GM23338 (cell line): Measurements from ENCODE around the gene SEMA3E. TPM values are rescaled to one million over a fixed set of nuclear protein-coding genes. Genes with fewer than 3 reads are reported as not detected.

Source experiments
- ATAC-seq: fragments of 200-7000 bp; cut with Tn5 transposase; 3 replicates; pipeline ENCODE4 v1.9.1; 2020
- DNase-seq: peaks from one replicate; pipeline ENCODE4 v3.0.0-alpha.2; 2015; ENCODE audit warnings: low spot score
- H2AFZ ChIP-seq: fragments of 200-600 bp; sonication (generic); 2 replicates; pipeline ENCODE4 v1.8.0; 2016; ENCODE audit warnings: antibody characterized with exemption, mild to moderate bottlenecking, moderate library complexity
- H3F3A ChIP-seq: fragments of 200-600 bp; sonication (generic); replicated peaks from 2 replicates; pipeline ENCODE4 v1.8.0; 2017; ENCODE audit warnings: antibody characterized with exemption, mixed run types, low read depth
- H3K27ac ChIP-seq: fragments of 200-600 bp; sonication (generic); 2 replicates; pipeline ENCODE4 v1.6.1; 2016; ENCODE audit warnings: low read depth
- H3K27me3 ChIP-seq: fragments of 200-600 bp; sonication (generic); 2 replicates; pipeline ENCODE4 v1.8.0; 2016; ENCODE audit warnings: mild to moderate bottlenecking, mixed run types, moderate library complexity; ENCODE audit not compliant: insufficient read depth
- H3K36me3 ChIP-seq: fragments of 200-600 bp; sonication (generic); 2 replicates; pipeline ENCODE4 v1.8.0; 2016; ENCODE audit warnings: mild to moderate bottlenecking; ENCODE audit not compliant: insufficient read depth
- H3K4me1 ChIP-seq: fragments of 200-600 bp; sonication (generic); 2 replicates; pipeline ENCODE4 v1.8.0; 2016; ENCODE audit warnings: mild to moderate bottlenecking, moderate library complexity; ENCODE audit not compliant: insufficient read depth
- H3K4me2 ChIP-seq: fragments of 200-600 bp; sonication (generic); 2 replicates; pipeline ENCODE4 v1.7.1; 2017; ENCODE audit warnings: mixed run types
- H3K4me3 ChIP-seq: fragments of 200-600 bp; sonication (generic); 2 replicates; pipeline ENCODE4 v1.6.1; 2016; ENCODE audit warnings: mixed run types
- H3K79me2 ChIP-seq: fragments of 200-600 bp; sonication (generic); replicated peaks from 2 replicates; pipeline ENCODE4 v1.8.0; 2017; ENCODE audit warnings: mild to moderate bottlenecking; ENCODE audit not compliant: insufficient read depth
- H3K9me2 ChIP-seq: fragments of 200-600 bp; sonication (generic); 2 replicates; pipeline ENCODE4 v1.8.0; 2017; ENCODE audit not compliant: insufficient read depth
- H4K20me1 ChIP-seq: fragments of 200-600 bp; sonication (generic); replicated peaks from 2 replicates; pipeline ENCODE4 v1.8.0; 2017; ENCODE audit warnings: mild to moderate bottlenecking; ENCODE audit not compliant: insufficient read depth
- H3K27ac Mint-ChIP-seq: 2 replicates; pipeline ENCODE4 v1.8.0; 2020; ENCODE audit warnings: inconsistent platforms, mild to moderate bottlenecking, moderate library complexity, mixed read lengths
- H3K27me3 Mint-ChIP-seq: 3 replicates; pipeline ENCODE4 v1.8.0; 2022; ENCODE audit warnings: low read depth, mild to moderate bottlenecking, moderate library complexity, mixed read lengths, inconsistent platforms; ENCODE audit not compliant: insufficient read depth, poor library complexity
- H3K36me3 Mint-ChIP-seq: 3 replicates; pipeline ENCODE4 v1.8.0; 2021; ENCODE audit warnings: low read depth, mild to moderate bottlenecking, inconsistent platforms, moderate library complexity, mixed read lengths
- H3K4me1 Mint-ChIP-seq: 3 replicates; pipeline ENCODE4 v1.8.0; 2020; ENCODE audit warnings: mild to moderate bottlenecking, inconsistent platforms, mixed read lengths
- H3K4me3 Mint-ChIP-seq: 3 replicates; pipeline ENCODE4 v1.8.0; 2021; ENCODE audit warnings: moderate library complexity, mild to moderate bottlenecking, inconsistent platforms, mixed read lengths
- H3K9me3 Mint-ChIP-seq: 3 replicates; pipeline ENCODE4 v1.8.0; 2020; ENCODE audit warnings: moderate library complexity, mild to moderate bottlenecking, inconsistent platforms, mixed read lengths
- CREB1 ChIP-seq: fragments of 250-450 bp; sonication (Bioruptor Pico); IDR thresholded peaks from 2 replicates; pipeline ENCODE4 v1.5.0; 2020; ENCODE audit warnings: low read depth, mild to moderate bottlenecking, moderate library complexity
- CTCF ChIP-seq, 2 experiments: fragments of 200-600 bp in 1 of 2; sonication (generic) in 1 of 2; conservative IDR thresholded peaks; 2 replicates each; pipeline versions ENCODE4 v1.5.1 to v1.6.1; 2016 to 2017; ENCODE audit warnings: antibody characterized with exemption in 2 of 2, low read depth in 2 of 2, mild to moderate bottlenecking in 2 of 2, moderate library complexity in 1 of 2
- EZH2 ChIP-seq: fragments of 200-600 bp; sonication (generic); IDR thresholded peaks from one replicate; pipeline ENCODE4 v1.8.0; 2017; ENCODE audit warnings: antibody characterized with exemption, mild to moderate bottlenecking, low read depth; ENCODE audit not compliant: unreplicated experiment
- NANOG ChIP-seq: IDR thresholded peaks from 2 replicates; pipeline ENCODE4 v1.6.1; 2016; ENCODE audit warnings: antibody characterized with exemption, borderline replicate concordance
- POLR2AphosphoS5 ChIP-seq: IDR thresholded peaks from 2 replicates; pipeline ENCODE4 v1.6.1; 2016; ENCODE audit warnings: antibody characterized with exemption, low read depth
- STAT1 ChIP-seq: IDR thresholded peaks from one replicate; pipeline ENCODE4 v1.6.1; 2016; ENCODE audit warnings: antibody characterized with exemption; ENCODE audit not compliant: unreplicated experiment
- ZNF114 ChIP-seq: fragments of 250-450 bp; sonication (Bioruptor Pico); IDR thresholded peaks from 2 replicates; pipeline ENCODE4 v1.5.0; 2020; ENCODE audit warnings: mild to moderate bottlenecking, moderate library complexity
- ZNF331 ChIP-seq: fragments of 250-450 bp; sonication (Bioruptor Pico); IDR thresholded peaks from 2 replicates; pipeline ENCODE4 v1.5.0; 2020; ENCODE audit warnings: low read depth, mild to moderate bottlenecking, moderate library complexity
- polyA plus RNA-seq: library from polyadenylated mRNA; unstranded; fragments of >200 nt; fragmentation: Nextera tagmentation; extraction: Ambion mirVana; gene quantifications from 2 replicates; pipeline ENCODE4 v1.2.1, GENCODE V29; 2016
- total RNA-seq: library from RNA; depleted of rRNA; stranded (reverse); fragments of >200 nt; shearing (Covaris generic); gene quantifications from 2 replicates; pipeline ENCODE4 v1.2.3, GENCODE V29; 2014
- TF ChIP-seq, protein P1 (sequence below): fragments of 250-450 bp; sonication (Bioruptor Pico); IDR thresholded peaks from 2 replicates; pipeline ENCODE4 v1.5.0; 2020; ENCODE audit warnings: mild to moderate bottlenecking, moderate library complexity
- TF ChIP-seq, protein P2 (sequence below): IDR thresholded peaks from one replicate; pipeline ENCODE4 v1.6.1; 2018; ENCODE audit warnings: antibody characterized with exemption; ENCODE audit not compliant: unreplicated experiment

Gene SEMA3E
- total and polyA plus RNA-seq, 2 experiments from 2014 or later: 5.4 to 15.7 TPM

- Mint-ChIP-seq H3K4me3 (no peak overlapping the region), H3K27me3 (no peaks in the 10 kb centered on the region), H3K36me3 (no peaks in the 10 kb centered on the region), H3K9me3 (no peaks in the 10 kb centered on the region), H3K27ac (no peak overlapping the region), H3K4me1 (peaks cover 3% of the 10 kb centered on the region; the same call in 2 of the 3 replicates)
- no peaks in the 10 kb centered on the region for H3K27me3 ChIP-seq
- no peak overlapping the region for H3K27ac ChIP-seq
- no peaks in the 10 kb centered on the region for H3K9me2 ChIP-seq
- DNase-seq: no peak
- H3K4me3 ChIP-seq: no peak overlapping the region
- peaks cover 5% of the 10 kb centered on the region; the same call in 1 of the 2 replicates for H3F3A ChIP-seq
- no peak for TF ChIP-seq STAT1
- no peak for TF ChIP-seq CREB1
- TF ChIP-seq ZNF114 (CRISPR knock-in tag): no peak
- no peak for TF ChIP-seq POLR2AphosphoS5
- TF ChIP-seq, protein P1, sequence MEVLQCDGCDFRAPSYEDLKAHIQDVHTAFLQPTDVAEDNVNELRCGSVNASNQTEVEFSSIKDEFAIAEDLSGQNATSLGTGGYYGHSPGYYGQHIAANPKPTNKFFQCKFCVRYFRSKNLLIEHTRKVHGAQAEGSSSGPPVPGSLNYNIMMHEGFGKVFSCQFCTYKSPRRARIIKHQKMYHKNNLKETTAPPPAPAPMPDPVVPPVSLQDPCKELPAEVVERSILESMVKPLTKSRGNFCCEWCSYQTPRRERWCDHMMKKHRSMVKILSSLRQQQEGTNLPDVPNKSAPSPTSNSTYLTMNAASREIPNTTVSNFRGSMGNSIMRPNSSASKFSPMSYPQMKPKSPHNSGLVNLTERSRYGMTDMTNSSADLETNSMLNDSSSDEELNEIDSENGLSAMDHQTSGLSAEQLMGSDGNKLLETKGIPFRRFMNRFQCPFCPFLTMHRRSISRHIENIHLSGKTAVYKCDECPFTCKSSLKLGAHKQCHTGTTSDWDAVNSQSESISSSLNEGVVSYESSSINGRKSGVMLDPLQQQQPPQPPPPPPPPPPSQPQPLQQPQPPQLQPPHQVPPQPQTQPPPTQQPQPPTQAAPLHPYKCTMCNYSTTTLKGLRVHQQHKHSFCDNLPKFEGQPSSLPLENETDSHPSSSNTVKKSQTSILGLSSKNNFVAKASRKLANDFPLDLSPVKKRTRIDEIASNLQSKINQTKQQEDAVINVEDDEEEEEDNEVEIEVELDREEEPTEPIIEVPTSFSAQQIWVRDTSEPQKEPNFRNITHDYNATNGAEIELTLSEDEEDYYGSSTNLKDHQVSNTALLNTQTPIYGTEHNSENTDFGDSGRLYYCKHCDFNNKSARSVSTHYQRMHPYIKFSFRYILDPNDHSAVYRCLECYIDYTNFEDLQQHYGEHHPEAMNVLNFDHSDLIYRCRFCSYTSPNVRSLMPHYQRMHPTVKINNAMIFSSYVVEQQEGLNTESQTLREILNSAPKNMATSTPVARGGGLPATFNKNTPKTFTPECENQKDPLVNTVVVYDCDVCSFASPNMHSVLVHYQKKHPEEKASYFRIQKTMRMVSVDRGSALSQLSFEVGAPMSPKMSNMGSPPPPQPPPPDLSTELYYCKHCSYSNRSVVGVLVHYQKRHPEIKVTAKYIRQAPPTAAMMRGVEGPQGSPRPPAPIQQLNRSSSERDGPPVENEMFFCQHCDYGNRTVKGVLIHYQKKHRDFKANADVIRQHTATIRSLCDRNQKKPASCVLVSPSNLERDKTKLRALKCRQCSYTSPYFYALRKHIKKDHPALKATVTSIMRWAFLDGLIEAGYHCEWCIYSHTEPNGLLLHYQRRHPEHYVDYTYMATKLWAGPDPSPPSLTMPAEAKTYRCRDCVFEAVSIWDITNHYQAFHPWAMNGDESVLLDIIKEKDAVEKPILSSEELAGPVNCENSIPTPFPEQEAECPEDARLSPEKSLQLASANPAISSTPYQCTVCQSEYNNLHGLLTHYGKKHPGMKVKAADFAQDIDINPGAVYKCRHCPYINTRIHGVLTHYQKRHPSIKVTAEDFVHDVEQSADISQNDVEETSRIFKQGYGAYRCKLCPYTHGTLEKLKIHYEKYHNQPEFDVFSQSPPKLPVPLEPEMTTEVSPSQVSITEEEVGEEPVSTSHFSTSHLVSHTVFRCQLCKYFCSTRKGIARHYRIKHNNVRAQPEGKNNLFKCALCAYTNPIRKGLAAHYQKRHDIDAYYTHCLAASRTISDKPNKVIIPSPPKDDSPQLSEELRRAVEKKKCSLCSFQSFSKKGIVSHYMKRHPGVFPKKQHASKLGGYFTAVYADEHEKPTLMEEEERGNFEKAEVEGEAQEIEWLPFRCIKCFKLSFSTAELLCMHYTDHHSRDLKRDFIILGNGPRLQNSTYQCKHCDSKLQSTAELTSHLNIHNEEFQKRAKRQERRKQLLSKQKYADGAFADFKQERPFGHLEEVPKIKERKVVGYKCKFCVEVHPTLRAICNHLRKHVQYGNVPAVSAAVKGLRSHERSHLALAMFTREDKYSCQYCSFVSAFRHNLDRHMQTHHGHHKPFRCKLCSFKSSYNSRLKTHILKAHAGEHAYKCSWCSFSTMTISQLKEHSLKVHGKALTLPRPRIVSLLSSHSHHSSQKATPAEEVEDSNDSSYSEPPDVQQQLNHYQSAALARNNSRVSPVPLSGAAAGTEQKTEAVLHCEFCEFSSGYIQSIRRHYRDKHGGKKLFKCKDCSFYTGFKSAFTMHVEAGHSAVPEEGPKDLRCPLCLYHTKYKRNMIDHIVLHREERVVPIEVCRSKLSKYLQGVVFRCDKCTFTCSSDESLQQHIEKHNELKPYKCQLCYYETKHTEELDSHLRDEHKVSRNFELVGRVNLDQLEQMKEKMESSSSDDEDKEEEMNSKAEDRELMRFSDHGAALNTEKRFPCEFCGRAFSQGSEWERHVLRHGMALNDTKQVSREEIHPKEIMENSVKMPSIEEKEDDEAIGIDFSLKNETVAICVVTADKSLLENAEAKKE: no peak
- TF ChIP-seq EZH2: no peak
- no peak for TF ChIP-seq ZNF331 (CRISPR knock-in tag)
- TF ChIP-seq, protein P2, sequence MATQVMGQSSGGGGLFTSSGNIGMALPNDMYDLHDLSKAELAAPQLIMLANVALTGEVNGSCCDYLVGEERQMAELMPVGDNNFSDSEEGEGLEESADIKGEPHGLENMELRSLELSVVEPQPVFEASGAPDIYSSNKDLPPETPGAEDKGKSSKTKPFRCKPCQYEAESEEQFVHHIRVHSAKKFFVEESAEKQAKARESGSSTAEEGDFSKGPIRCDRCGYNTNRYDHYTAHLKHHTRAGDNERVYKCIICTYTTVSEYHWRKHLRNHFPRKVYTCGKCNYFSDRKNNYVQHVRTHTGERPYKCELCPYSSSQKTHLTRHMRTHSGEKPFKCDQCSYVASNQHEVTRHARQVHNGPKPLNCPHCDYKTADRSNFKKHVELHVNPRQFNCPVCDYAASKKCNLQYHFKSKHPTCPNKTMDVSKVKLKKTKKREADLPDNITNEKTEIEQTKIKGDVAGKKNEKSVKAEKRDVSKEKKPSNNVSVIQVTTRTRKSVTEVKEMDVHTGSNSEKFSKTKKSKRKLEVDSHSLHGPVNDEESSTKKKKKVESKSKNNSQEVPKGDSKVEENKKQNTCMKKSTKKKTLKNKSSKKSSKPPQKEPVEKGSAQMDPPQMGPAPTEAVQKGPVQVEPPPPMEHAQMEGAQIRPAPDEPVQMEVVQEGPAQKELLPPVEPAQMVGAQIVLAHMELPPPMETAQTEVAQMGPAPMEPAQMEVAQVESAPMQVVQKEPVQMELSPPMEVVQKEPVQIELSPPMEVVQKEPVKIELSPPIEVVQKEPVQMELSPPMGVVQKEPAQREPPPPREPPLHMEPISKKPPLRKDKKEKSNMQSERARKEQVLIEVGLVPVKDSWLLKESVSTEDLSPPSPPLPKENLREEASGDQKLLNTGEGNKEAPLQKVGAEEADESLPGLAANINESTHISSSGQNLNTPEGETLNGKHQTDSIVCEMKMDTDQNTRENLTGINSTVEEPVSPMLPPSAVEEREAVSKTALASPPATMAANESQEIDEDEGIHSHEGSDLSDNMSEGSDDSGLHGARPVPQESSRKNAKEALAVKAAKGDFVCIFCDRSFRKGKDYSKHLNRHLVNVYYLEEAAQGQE: no peak
- no peak for TF ChIP-seq NANOG
- no peak for TF ChIP-seq CTCF (conservative IDR thresholded peaks at IDR 0.05; ENCODE audit: low read depth in 2 of 2)
- H2AFZ ChIP-seq: no peak overlapping the region
- H3K36me3 ChIP-seq: no peaks in the 10 kb centered on the region
- no peak for ATAC-seq
- H3K79me2 ChIP-seq: no peaks in the 10 kb centered on the region
- H4K20me1 ChIP-seq: no peaks in the 10 kb centered on the region
- 0 out of 2 replicates have a peak, but pooled peaks cover 3% of the 10 kb centered on the region for H3K4me1 ChIP-seq
- no peak overlapping the region for H3K4me2 ChIP-seq
Measured at GRCh38 chr7:83486536-83486935, 162.4 kb downstream of the SEMA3E start.
